K562 (cell line): ENCODE results near the gene UTP25. TPM values are rescaled to one million over a fixed set of nuclear protein-coding genes. Genes with fewer than 3 reads are reported as not detected.

Experiments
- ESRRB ChIP-seq: fragments of 250-450 bp; sonication (Bioruptor Pico); IDR thresholded peaks from 2 replicates; pipeline ENCODE4 v1.5.0; 2020; ENCODE audit warnings: mild to moderate bottlenecking, moderate library complexity, borderline replicate concordance
- FOSL1 ChIP-seq: fragments of 200-800 bp; sonication (Bioruptor generic); conservative IDR thresholded peaks from 2 replicates; pipeline ENCODE4 v1.6.1; 2016; ENCODE audit warnings: missing genetic modification characterization, missing compliant biosample characterization
- HOXB6 ChIP-seq: fragments of 250-450 bp; sonication (Bioruptor Pico); IDR thresholded peaks from 2 replicates; pipeline ENCODE4 v1.5.1; 2022; ENCODE audit warnings: mild to moderate bottlenecking, borderline replicate concordance
- MTF1 ChIP-seq: fragments of 250-450 bp; sonication (Bioruptor Pico); IDR thresholded peaks from 2 replicates; pipeline ENCODE4 v1.9.0; 2021; ENCODE audit warnings: moderate library complexity, mild to moderate bottlenecking, inconsistent platforms, borderline replicate concordance
- NCOA4 ChIP-seq: fragments of 450-650 bp; IDR thresholded peaks from 2 replicates; pipeline ENCODE4 v1.6.1; 2018; ENCODE audit warnings: mild to moderate bottlenecking; ENCODE audit not compliant: partially characterized antibody
- NCOR1 ChIP-seq: fragments of 450-650 bp; IDR thresholded peaks from 2 replicates; pipeline ENCODE4 v1.6.1; 2016; ENCODE audit warnings: mild to moderate bottlenecking, moderate library complexity
- NFYB ChIP-seq: IDR thresholded peaks from 2 replicates; pipeline ENCODE4 v1.6.1; 2011; ENCODE audit warnings: mild to moderate bottlenecking, moderate library complexity; ENCODE audit not compliant: insufficient read length; ENCODE audit errors: extremely low read depth
- PHF21A ChIP-seq: fragments of 450-650 bp; IDR thresholded peaks from 2 replicates; pipeline ENCODE4 v1.6.1; 2017; ENCODE audit warnings: low read depth, borderline replicate concordance
- RB1 ChIP-seq: fragments of 450-650 bp; IDR thresholded peaks from 2 replicates; pipeline ENCODE4 v1.6.1; 2017; ENCODE audit warnings: low read depth, mild to moderate bottlenecking
- RBM39 ChIP-seq: fragments of 200-400 bp; formaldehyde crosslinking; optimal IDR thresholded peaks from 2 replicates; pipeline ENCODE3; 2018; ENCODE audit warnings: low read depth, low read length
- RHOXF2B ChIP-seq: fragments of 250-450 bp; sonication (Bioruptor Pico); conservative IDR thresholded peaks from 2 replicates; pipeline ENCODE4 v1.5.1; 2021
- SP1 ChIP-seq: sonication (generic); formaldehyde crosslinking; IDR thresholded peaks from 2 replicates; pipeline ENCODE4 v1.8.1; 2022; ENCODE audit warnings: mild to moderate bottlenecking, missing genetic modification reagents
- SRF ChIP-seq, 2 experiments: fragments of 250-450, 450-650 bp in 1 of 2; sonication (Bioruptor Pico) in 1 of 2; sonication (generic) in 1 of 2; formaldehyde crosslinking; IDR thresholded peaks; 2 replicates each; pipeline versions ENCODE4 v1.5.0 to v1.5.1; 2020 to 2022; ENCODE audit warnings: mild to moderate bottlenecking in 1 of 2, missing genetic modification reagents in 1 of 2
- SRSF9 ChIP-seq: fragments of 200-400 bp; formaldehyde crosslinking; IDR thresholded peaks from 2 replicates; pipeline ENCODE4 v1.6.1; 2017; ENCODE audit warnings: low read depth, low read length, borderline replicate concordance
- TCF7L2 ChIP-seq: fragments of 150-350 bp; IDR thresholded peaks from 2 replicates; pipeline ENCODE4 v1.6.1; 2016; ENCODE audit warnings: low read depth, mild to moderate bottlenecking, low read length, moderate library complexity
- WHSC1 ChIP-seq: IDR thresholded peaks from one replicate; pipeline ENCODE4 v1.6.1; 2012; ENCODE audit warnings: low read length, control low read depth, inconsistent platforms
- ZBTB1 ChIP-seq: sonication (generic); formaldehyde crosslinking; IDR thresholded peaks from 2 replicates; pipeline ENCODE4 v1.8.1; 2023; ENCODE audit warnings: missing genetic modification reagents, low read depth, mild to moderate bottlenecking, borderline replicate concordance
- ZNF707 ChIP-seq: fragments of 250-450 bp; sonication (Bioruptor Pico); conservative IDR thresholded peaks from 2 replicates; pipeline ENCODE4 v1.8.0; 2022; ENCODE audit warnings: inconsistent platforms, mild to moderate bottlenecking, moderate library complexity
- ZNF75A ChIP-seq: fragments of 450-650 bp; formaldehyde crosslinking; IDR thresholded peaks from 2 replicates; pipeline ENCODE4 v1.4.0; 2020; ENCODE audit warnings: mild to moderate bottlenecking
- polyA plus RNA-seq, 8 experiments: library from polyadenylated mRNA; depleted of rRNA in 4 of 8; stranded (reverse) in 5 of 8; unstranded in 3 of 8; fragments of >200 nt; fragmentation: Nextera tagmentation in 2 of 8; fragmentation: Illumina TruSeq in 1 of 8; extraction: Ambion mirVana in 2 of 8; extraction: Trizol in 1 of 8; gene quantifications; 2 replicates each; pipeline versions ENCODE4 v1.2.1 to v1.2.3, GENCODE V29; 2011 to 2014; ENCODE audit warnings: inconsistent platforms in 1 of 8, missing spikeins in 1 of 8
- total RNA-seq, 7 experiments: library from RNA; depleted of rRNA in 6 of 7; stranded (reverse); fragments of >200 nt in 6 of 7; fragmentation: Illumina TruSeq in 2 of 7; extraction: Trizol in 2 of 7; gene quantifications; 2 replicates each; pipeline versions ENCODE4 v1.2.1 to v1.2.3, GENCODE V29; 2011 to 2021; ENCODE audit warnings: low replicate concordance in 1 of 7
- TF ChIP-seq, protein P1 (sequence below): sonication (generic); formaldehyde crosslinking; IDR thresholded peaks from 2 replicates; pipeline ENCODE4 v1.8.0; 2023; ENCODE audit warnings: mild to moderate bottlenecking, missing genetic modification reagents
- TF ChIP-seq, protein P2 (sequence below): sonication (generic); formaldehyde crosslinking; IDR thresholded peaks from 2 replicates; pipeline ENCODE4 v1.8.1; 2023; ENCODE audit warnings: mild to moderate bottlenecking, missing genetic modification reagents
- TF ChIP-seq, protein P3 (sequence below): fragments of 250-450 bp; sonication (Bioruptor Pico); IDR thresholded peaks from 2 replicates; pipeline ENCODE4 v1.8.0; 2022; ENCODE audit warnings: moderate library complexity, mild to moderate bottlenecking, inconsistent platforms
- TF ChIP-seq, protein P4 (sequence below): sonication (generic); formaldehyde crosslinking; IDR thresholded peaks from 2 replicates; pipeline ENCODE4 v1.8.0; 2022; ENCODE audit warnings: mild to moderate bottlenecking, missing genetic modification reagents

Gene UTP25
- total and polyA plus RNA-seq, 9 of the 15 experiments (the other 6 are each of a cell fraction or from before 2014, with no cell fraction given), result 5.7 to 17.6 (median 12.0) TPM

DNA sequence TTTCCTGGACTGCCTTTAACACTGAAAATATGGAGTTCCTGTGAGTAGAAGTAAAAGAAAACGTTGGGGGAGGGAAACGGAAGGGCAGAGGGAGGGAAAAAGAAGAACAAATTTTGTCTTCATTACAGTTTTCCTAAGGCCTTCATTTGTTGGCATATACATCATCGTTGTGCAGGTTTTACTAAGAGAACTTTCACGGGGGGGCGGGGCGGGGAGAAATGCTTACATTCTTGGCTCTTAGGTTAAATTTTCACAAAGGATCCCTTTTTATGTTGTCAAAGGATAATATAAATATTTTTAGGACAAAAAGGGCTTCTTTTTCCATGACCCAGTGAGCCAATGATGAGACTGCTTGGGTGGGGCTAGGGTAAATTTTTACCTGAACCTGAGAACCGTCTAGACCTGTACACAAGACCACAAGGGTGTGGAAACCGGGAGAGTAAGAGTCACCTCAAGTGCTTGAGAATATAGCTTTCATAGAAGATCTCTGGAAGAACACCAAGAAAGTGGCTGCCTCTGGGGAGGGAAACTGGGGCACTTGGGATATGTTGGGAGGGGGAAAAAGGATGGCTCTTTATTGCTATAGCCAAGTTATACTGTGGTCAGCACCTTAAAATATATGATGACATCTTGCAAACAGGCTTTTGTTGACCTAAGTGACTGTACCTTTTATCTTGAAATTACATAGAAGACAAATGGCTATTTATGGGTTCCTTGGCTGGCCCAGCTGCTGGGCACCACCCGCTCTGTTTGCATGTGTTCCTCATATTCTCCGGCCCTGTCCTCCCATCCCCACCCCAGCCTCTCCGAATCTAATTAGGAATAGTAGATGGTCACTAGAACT, 2.0 kb upstream of the UTP25 start (continued):
- TF ChIP-seq, protein P1, sequence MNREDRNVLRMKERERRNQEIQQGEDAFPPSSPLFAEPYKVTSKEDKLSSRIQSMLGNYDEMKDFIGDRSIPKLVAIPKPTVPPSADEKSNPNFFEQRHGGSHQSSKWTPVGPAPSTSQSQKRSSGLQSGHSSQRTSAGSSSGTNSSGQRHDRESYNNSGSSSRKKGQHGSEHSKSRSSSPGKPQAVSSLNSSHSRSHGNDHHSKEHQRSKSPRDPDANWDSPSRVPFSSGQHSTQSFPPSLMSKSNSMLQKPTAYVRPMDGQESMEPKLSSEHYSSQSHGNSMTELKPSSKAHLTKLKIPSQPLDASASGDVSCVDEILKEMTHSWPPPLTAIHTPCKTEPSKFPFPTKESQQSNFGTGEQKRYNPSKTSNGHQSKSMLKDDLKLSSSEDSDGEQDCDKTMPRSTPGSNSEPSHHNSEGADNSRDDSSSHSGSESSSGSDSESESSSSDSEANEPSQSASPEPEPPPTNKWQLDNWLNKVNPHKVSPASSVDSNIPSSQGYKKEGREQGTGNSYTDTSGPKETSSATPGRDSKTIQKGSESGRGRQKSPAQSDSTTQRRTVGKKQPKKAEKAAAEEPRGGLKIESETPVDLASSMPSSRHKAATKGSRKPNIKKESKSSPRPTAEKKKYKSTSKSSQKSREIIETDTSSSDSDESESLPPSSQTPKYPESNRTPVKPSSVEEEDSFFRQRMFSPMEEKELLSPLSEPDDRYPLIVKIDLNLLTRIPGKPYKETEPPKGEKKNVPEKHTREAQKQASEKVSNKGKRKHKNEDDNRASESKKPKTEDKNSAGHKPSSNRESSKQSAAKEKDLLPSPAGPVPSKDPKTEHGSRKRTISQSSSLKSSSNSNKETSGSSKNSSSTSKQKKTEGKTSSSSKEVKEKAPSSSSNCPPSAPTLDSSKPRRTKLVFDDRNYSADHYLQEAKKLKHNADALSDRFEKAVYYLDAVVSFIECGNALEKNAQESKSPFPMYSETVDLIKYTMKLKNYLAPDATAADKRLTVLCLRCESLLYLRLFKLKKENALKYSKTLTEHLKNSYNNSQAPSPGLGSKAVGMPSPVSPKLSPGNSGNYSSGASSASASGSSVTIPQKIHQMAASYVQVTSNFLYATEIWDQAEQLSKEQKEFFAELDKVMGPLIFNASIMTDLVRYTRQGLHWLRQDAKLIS (CRISPR knock-in tag), result no peak
- TF ChIP-seq PHF21A (no peak), MTF1 (no peak), HOXB6 (no peak), NCOA4 (no peak), RBM39 (no peak), ZBTB1 (CRISPR knock-in tag) (no peak), ESRRB (CRISPR knock-in tag) (no peak), ZNF75A (CRISPR knock-in tag) (no peak), SRSF9 (no peak), SP1 (CRISPR knock-in tag) (peak; percentile 26; the same call in 1 of the 2 replicates), SRF (CRISPR knock-in tag; IDR thresholded peaks at IDR 0.05) (no peak), FOSL1 (tag) (peak; percentile 52; the same call in 1 of the 2 replicates), TCF7L2 (no peak), NCOR1 (no peak; the same call in 1 of the 2 replicates), RHOXF2B (CRISPR knock-in tag) (no peak), ZNF707 (CRISPR knock-in tag) (no peak), WHSC1 (no peak), RB1 (no peak), NFYB (no peak)
- TF ChIP-seq, protein P2, sequence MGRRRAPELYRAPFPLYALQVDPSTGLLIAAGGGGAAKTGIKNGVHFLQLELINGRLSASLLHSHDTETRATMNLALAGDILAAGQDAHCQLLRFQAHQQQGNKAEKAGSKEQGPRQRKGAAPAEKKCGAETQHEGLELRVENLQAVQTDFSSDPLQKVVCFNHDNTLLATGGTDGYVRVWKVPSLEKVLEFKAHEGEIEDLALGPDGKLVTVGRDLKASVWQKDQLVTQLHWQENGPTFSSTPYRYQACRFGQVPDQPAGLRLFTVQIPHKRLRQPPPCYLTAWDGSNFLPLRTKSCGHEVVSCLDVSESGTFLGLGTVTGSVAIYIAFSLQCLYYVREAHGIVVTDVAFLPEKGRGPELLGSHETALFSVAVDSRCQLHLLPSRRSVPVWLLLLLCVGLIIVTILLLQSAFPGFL (CRISPR knock-in tag), result no peak
- TF ChIP-seq, protein P3, sequence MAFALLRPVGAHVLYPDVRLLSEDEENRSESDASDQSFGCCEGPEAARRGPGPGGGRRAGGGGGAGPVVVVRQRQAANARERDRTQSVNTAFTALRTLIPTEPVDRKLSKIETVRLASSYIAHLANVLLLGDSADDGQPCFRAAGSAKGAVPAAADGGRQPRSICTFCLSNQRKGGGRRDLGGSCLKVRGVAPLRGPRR (CRISPR knock-in tag), result no peak
- TF ChIP-seq, protein P4, sequence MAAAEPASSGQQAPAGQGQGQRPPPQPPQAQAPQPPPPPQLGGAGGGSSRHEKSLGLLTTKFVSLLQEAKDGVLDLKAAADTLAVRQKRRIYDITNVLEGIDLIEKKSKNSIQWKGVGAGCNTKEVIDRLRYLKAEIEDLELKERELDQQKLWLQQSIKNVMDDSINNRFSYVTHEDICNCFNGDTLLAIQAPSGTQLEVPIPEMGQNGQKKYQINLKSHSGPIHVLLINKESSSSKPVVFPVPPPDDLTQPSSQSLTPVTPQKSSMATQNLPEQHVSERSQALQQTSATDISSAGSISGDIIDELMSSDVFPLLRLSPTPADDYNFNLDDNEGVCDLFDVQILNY (CRISPR knock-in tag), result no peak
